Measurements from ENCODE around the gene RPTOR.

The RPTOR gene

GRCh38 chr17:80971704-80972304, 427.2 kb downstream of the RPTOR start:
- DNase-seq: no peak

GRCh38 chr17:80976701-80977100, 432.1 kb downstream of the RPTOR start:
- no peak for DNase-seq

GRCh38 chr17:80977172-80977571, 432.5 kb downstream of the RPTOR start:
- DNase-seq: no peak

- no peak for DNase-seq
Measured at GRCh38 chr17:80978499-80979497, 434.2 kb downstream of the RPTOR start.

GRCh38 chr17:80979547-80980378, 435.1 kb downstream of the RPTOR start:
- DNase-seq: no peak

- peak; percentile 39 for DNase-seq
Measured at GRCh38 chr17:80980397-80981061, 435.9 kb downstream of the RPTOR start.

- peak; percentile 29 for DNase-seq
Measured at GRCh38 chr17:80981062-80981902, 436.6 kb downstream of the RPTOR start.

GRCh38 chr17:80981929-80982425, 437.3 kb downstream of the RPTOR start:
- DNase-seq: no peak

- peak; percentile 47 for DNase-seq
Measured at GRCh38 chr17:80982426-80982974, 437.9 kb downstream of the RPTOR start.

- DNase-seq: no peak
Measured at GRCh38 chr17:80983545-80983944, 438.9 kb downstream of the RPTOR start.

GRCh38 chr17:80984749-80985148, 440.1 kb downstream of the RPTOR start:
- no peak for DNase-seq

- DNase-seq: no peak
Measured at GRCh38 chr17:80986046-80986445, 441.4 kb downstream of the RPTOR start.

- no peak for DNase-seq
Measured at GRCh38 chr17:80986816-80987475, 442.3 kb downstream of the RPTOR start.

GRCh38 chr17:80987941-80988461, 443.4 kb downstream of the RPTOR start:
- peak; percentile 54 for DNase-seq

- DNase-seq: no peak
Measured at GRCh38 chr17:80989586-80989913, 444.9 kb downstream of the RPTOR start.

- peak; percentile 54 for DNase-seq
Measured at GRCh38 chr17:80990921-80991644, 446.4 kb downstream of the RPTOR start.

GRCh38 chr17:80991645-80992076, 447.0 kb downstream of the RPTOR start, which contains the start of gene CHMP6:
Gene CHMP6 (plus strand): TSS chr17:80991841. CDS start chr17:80991919, 78 bp downstream.
- peak; percentile 92 for DNase-seq

- DNase-seq: peak; percentile 60
Measured at GRCh38 chr17:80992077-80992947, 447.7 kb downstream of the RPTOR start.

Measured in DMS53 (cell line).